ENCODE results near the gene CAMTA1.

The CAMTA1 gene

DNA sequence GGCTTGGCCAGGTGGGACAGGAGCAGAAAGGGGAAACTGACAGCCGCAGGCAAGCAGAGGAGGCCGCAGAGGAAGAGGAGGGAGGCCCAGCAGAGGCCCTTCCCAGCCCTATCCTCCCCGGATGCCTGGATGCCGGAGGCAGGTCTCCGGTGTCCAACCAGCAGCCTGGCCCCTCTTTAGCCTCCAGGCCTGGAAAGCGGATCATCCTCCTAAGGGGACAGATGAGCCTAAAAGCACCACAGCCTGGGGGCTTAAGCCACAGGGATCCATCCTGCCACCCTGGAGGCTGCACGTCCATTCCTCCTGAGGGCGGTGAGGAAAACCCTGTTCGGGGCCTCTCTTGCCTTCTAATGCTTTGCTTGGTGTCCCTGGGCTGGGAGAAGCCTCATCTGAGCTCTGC is 651.8 kb downstream of the CAMTA1 start:
- TF ChIP-seq EZH2phosphoT487 (conservative IDR thresholded peaks at IDR 0.05; ENCODE audit: low read length), result no peak
- TF ChIP-seq, protein P1, sequence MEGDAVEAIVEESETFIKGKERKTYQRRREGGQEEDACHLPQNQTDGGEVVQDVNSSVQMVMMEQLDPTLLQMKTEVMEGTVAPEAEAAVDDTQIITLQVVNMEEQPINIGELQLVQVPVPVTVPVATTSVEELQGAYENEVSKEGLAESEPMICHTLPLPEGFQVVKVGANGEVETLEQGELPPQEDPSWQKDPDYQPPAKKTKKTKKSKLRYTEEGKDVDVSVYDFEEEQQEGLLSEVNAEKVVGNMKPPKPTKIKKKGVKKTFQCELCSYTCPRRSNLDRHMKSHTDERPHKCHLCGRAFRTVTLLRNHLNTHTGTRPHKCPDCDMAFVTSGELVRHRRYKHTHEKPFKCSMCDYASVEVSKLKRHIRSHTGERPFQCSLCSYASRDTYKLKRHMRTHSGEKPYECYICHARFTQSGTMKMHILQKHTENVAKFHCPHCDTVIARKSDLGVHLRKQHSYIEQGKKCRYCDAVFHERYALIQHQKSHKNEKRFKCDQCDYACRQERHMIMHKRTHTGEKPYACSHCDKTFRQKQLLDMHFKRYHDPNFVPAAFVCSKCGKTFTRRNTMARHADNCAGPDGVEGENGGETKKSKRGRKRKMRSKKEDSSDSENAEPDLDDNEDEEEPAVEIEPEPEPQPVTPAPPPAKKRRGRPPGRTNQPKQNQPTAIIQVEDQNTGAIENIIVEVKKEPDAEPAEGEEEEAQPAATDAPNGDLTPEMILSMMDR (IDR thresholded peaks at IDR 0.05; ENCODE audit: insufficient read depth, low read length, poor library complexity, severe bottlenecking), result no peak
- Histone ChIP-seq H3F3A (ENCODE audit: insufficient read depth) (no peaks in the 10 kb centered on the region), H3K4me3 (ENCODE audit: insufficient read depth, low read length, poor library complexity, severe bottlenecking) (no peak overlapping the region), H3K9me3 (ENCODE audit: insufficient read depth, low read length) (no peaks in the 10 kb centered on the region), H4K20me1 (ENCODE audit: low read depth, low read length) (no peaks in the 10 kb centered on the region), H3K27ac (ENCODE audit: low read depth, low read length) (no peak overlapping the region), H3K27me3 (ENCODE audit: low read length) (no peaks in the 10 kb centered on the region), H3K9me2 (replicated peaks; ENCODE audit: insufficient read depth, low read length) (no peaks in the 10 kb centered on the region), H3K79me2 (ENCODE audit: insufficient read depth, low read length) (no peaks in the 10 kb centered on the region), H3K36me3 (ENCODE audit: low read length) (no peaks in the 10 kb centered on the region), H3K4me2 (ENCODE audit: low read depth, low read length, poor library complexity, severe bottlenecking) (no peak overlapping the region), H2AFZ (ENCODE audit: low read depth, low read length, severe bottlenecking) (no peak overlapping the region), H3K9ac (ENCODE audit: low read length) (no peak overlapping the region)

DNA sequence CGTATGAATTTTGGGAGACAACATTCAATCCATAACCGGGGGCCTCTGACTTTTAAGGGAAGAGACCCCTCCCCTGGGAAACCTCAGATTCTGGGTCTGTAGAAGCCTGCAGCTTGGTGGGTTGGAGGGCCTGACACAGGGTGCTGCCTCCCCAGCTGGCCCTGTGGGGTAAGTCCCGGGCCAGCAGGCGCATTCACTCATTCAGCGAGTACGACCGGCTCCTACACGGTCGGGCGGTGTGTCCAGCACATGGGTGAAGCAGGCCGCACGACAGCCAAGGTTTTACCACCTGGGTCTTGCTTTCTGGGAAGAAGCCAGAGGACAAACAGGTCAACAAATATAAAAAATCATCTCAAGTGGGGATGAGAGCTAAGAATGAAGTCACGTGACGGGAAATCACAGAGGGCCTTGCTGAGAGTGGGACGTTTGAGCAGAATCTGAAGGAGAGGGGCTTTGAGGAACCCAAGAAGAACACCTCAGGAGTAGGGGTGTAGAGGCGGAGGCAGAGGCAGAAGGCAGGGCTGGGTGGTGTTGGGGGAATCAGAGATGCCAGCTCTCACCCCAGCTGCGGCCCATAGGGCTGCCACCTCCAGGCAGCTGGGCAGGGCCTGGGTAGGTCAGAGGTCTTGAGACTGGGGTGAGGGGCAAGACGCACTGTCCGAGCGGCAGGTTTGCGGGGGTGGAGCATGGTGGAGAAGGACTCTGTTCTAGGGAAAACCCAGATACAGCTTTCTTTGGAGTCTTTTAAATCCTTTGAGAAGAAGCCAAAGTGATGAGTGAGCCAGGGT is 652.5 kb downstream of the CAMTA1 start:
- no peak for TF ChIP-seq EZH2phosphoT487 (conservative IDR thresholded peaks at IDR 0.05; ENCODE audit: low read length)
- TF ChIP-seq, protein P1 (IDR thresholded peaks at IDR 0.05; ENCODE audit: insufficient read depth, low read length, poor library complexity, severe bottlenecking), result no peak

DNA sequence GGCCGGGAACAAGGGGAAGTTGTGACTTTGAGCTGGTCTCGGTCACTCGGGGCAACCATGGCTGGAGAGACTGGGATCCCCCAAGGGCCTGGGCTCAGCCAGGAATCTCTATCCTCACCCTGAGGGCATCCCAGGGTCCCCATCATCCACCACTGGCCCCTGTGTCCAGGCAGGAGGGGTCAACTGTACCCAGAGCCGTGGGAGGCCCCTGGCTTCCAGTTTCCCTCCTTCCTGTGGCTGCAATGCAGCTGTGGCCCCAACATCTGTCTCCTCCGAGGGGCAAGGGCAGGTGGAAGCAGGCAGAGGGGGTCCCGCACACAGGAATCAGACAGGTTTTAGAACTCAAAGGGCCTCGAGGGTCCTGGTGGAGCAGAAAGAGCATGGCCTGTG is 653.1 kb downstream of the CAMTA1 start:
- Histone ChIP-seq H3K9me3 (ENCODE audit: insufficient read depth, low read length) (no peaks in the 10 kb centered on the region), H3K79me2 (ENCODE audit: insufficient read depth, low read length) (no peaks in the 10 kb centered on the region), H2AFZ (ENCODE audit: low read depth, low read length, severe bottlenecking) (no peak overlapping the region), H3K36me3 (ENCODE audit: low read length) (no peaks in the 10 kb centered on the region), H4K20me1 (ENCODE audit: low read depth, low read length) (no peaks in the 10 kb centered on the region), H3K4me3 (ENCODE audit: insufficient read depth, low read length, poor library complexity, severe bottlenecking) (no peak overlapping the region), H3K9me2 (replicated peaks; ENCODE audit: insufficient read depth, low read length) (no peaks in the 10 kb centered on the region), H3K27me3 (ENCODE audit: low read length) (no peaks in the 10 kb centered on the region), H3K9ac (ENCODE audit: low read length) (no peak overlapping the region), H3F3A (ENCODE audit: insufficient read depth) (no peaks in the 10 kb centered on the region), H3K27ac (ENCODE audit: low read depth, low read length) (no peak overlapping the region), H3K4me2 (ENCODE audit: low read depth, low read length, poor library complexity, severe bottlenecking) (no peak overlapping the region)
- TF ChIP-seq, protein P1 (IDR thresholded peaks at IDR 0.05; ENCODE audit: insufficient read depth, low read length, poor library complexity, severe bottlenecking), result no peak
- TF ChIP-seq EZH2phosphoT487 (conservative IDR thresholded peaks at IDR 0.05; ENCODE audit: low read length), result no peak

More for the DNA sequence above, 652.5 kb downstream of the CAMTA1 start:
- H3K36me3 ChIP-seq (ENCODE audit: low read length), result no peaks in the 10 kb centered on the region
- H2AFZ ChIP-seq (ENCODE audit: low read depth, low read length, severe bottlenecking), result no peak overlapping the region
- no peak overlapping the region for H3K4me2 ChIP-seq (ENCODE audit: low read depth, low read length, poor library complexity, severe bottlenecking)
- no peak overlapping the region for H3K4me3 ChIP-seq (ENCODE audit: insufficient read depth, low read length, poor library complexity, severe bottlenecking)
- no peaks in the 10 kb centered on the region for H3K79me2 ChIP-seq (ENCODE audit: insufficient read depth, low read length)
- no peaks in the 10 kb centered on the region for H3K9me2 ChIP-seq (replicated peaks; ENCODE audit: insufficient read depth, low read length)
- H3K27ac ChIP-seq (ENCODE audit: low read depth, low read length), result no peak overlapping the region
- no peaks in the 10 kb centered on the region for H3F3A ChIP-seq (ENCODE audit: insufficient read depth)
- no peak overlapping the region for H3K9ac ChIP-seq (ENCODE audit: low read length)
- no peaks in the 10 kb centered on the region for H3K27me3 ChIP-seq (ENCODE audit: low read length)
- no peaks in the 10 kb centered on the region for H4K20me1 ChIP-seq (ENCODE audit: low read depth, low read length)
- H3K9me3 ChIP-seq (ENCODE audit: insufficient read depth, low read length), result no peaks in the 10 kb centered on the region

Data from SU-DHL-6 (cell line).